Kasumi-1 (cell line): Measurements from ENCODE around the gene DNHD1.
A peak's percentile ranks its signal among the peaks of the same experiment; 100 is the strongest.

Source experiments
- DNase-seq, 2 experiments: peaks; one replicate each; lab custom pipeline; 2025; lab: John Stamatoyannopoulos, UW

The DNHD1 gene

GRCh38 chr11:6563121-6563619 lies 66.1 kb downstream of the DNHD1 start:
- no peak for DNase-seq

DNA sequence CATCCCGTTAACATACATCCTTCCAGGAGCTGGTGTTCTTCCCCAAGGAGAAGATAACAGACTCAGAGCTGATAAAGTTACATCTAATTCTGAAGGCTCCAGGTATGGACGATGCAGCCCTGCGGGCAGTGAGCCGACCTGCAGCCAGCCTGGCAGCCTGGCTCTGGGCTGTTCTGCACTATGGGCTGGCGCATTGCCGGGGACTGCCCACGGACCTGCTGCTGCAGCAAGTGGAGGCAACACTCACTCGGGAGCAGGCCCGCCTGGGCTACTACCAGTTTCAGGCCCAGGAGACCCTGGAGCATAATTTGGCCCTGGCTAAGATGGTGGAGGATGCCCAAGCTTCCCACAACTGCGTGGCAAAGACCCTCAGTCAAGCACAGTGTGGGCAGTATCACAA lies 66.6 kb downstream of the DNHD1 start:
- no peak for DNase-seq

GRCh38 chr11:6565325-6565724 lies 68.2 kb downstream of the DNHD1 start:
- DNase-seq = no peak

GRCh38 chr11:6565988-6566703 lies 69.1 kb downstream of the DNHD1 start:
- no peak for DNase-seq

- DNase-seq = no peak
Observed at GRCh38 chr11:6566704-6567370, 69.8 kb downstream of the DNHD1 start.

- no peak for DNase-seq
Observed at GRCh38 chr11:6567371-6567745, 70.3 kb downstream of the DNHD1 start.

- DNase-seq = no peak
Observed at GRCh38 chr11:6568191-6568918, 71.3 kb downstream of the DNHD1 start.

DNA sequence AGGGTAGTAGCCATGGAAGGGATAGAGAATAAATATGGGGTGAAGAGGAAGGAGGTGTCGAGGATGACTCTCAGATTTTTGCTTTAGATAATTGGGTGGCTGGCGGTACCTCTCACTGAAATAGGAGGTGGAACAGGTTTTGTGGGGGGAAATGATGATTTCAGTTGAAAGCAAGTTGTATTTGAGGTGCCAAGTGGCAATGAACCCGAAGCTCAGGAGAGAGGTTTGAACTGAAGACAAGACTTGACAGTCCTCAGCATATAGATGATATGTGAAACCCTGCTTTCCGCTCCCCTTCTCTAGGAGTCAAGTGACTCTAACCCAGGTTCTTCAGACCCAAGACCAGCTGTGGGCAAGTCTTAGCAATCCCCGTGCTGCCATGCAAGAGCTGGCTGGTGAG lies 72.6 kb downstream of the DNHD1 start:
- DNase-seq = no peak

DNA sequence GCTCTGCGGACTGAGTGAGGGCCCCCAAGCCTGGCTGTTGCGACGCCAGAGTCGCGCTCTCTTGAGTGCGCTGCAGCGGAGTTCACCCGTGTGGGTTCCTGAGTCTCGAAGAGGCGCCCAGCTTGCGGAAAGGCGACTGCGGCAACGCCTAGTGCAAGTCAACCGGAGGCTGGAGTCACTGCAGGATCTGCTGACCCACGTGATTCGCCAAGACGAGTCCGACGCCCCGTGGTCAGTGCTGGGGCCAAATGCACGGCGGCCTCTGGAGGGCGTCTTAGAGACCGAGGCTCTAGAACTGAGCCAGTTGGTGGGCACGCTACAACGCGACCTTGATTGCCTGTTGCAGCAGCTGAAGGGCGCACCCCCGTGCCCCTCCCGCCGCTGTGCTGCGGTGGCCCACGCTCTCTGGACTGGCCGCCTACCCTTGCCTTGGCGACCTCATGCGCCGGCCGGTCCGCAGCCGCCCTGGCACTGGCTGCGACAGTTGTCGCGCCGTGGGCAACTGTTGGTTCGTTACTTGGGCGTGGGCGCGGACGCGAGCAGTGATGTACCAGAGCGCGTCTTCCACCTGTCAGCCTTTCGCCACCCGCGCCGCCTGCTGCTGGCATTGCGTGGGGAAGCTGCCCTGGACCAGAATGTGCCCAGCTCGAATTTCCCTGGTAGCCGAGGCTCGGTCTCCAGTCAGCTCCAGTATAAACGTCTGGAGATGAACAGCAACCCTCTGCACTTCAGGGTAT lies 73.8 kb downstream of the DNHD1 start:
- DNase-seq = no peak

DNA sequence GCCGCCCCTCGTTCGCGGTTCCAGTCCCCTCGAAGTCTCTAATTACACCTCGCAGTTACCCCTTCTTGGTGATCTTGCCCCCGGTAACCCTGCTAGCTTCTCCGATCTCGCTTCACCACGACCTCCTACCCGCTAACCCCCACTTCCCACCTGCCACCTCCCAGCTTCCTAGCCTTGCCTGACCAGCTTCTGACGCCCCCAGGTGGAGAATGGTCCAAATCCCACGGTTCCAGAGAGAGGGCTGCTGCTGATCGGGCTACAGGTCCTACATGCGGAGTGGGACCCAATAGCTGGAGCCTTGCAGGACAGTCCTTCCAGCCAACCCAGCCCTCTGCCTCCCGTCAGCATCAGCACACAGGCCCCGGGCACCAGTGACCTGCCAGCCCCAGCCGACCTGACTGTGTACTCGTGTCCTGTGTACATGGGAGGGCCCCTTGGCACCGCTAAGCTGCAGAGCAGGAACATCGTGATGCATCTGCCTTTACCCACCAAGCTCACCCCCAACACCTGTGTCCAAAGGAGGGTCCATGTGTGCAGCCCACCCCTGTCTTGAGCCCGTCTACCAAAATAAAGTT lies 74.4 kb downstream of the DNHD1 start:
- no peak for DNase-seq

DNA sequence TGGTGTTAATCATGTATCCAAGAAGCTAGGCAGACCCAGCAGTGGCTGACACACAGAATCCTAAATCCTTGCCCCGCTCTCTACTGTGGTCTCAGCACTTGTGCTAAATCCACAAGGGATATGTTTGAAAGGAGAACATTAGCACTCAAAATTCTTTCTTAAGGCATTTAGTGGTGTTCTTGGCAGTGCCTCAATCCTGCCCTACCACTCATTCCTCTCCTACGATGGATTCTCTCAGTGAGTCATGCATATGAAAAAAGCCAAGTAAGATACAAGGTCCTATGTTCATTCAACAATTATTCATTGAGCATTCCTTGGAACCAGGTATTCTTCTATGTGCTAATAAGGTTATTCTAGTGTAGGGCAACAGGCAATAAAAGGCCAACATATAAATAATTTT lies 75.1 kb downstream of the DNHD1 start:
- DNase-seq = no peak

DNA sequence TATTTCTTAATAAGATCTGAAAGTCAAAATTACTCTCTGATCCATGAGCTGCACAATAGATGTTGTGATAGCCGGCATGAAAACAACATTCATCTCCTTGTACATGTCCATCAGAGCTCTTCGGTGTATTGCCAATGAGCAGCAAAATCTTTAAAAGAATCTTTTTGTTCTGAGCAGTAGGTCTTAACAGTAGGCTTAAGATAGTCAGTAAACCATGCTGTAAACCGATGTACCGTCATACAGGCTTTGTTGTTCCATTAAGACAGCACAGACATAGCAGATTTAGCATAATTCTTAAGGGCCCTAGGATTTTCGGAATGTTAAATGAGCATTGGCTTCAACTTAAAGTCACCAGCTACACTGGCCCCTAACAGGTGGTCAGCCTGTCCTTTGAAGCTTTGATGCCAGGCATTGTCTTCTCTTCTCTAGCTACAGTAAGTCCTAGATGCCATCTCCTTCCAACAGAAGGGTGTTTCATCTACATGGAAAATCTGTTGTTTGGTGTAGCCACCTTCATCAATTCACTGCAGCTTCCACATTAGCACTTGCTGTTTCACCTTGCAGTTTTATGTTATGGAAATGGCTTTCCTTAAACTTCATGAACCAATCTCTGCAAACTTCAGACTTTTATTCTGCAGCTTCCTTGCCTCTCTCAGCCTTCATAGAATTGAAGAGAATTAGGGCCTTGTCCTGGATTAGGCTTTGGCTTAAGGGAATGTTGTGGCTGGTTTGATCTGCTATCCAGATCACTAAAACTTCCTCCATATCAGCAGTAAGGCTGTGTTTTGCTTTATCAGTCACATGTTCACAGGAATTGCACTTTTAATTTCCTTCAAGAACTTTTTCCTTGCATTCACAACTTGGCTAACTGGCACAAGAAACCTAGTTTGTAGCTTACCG lies 78.0 kb downstream of the DNHD1 start:
- no peak for DNase-seq

DNA sequence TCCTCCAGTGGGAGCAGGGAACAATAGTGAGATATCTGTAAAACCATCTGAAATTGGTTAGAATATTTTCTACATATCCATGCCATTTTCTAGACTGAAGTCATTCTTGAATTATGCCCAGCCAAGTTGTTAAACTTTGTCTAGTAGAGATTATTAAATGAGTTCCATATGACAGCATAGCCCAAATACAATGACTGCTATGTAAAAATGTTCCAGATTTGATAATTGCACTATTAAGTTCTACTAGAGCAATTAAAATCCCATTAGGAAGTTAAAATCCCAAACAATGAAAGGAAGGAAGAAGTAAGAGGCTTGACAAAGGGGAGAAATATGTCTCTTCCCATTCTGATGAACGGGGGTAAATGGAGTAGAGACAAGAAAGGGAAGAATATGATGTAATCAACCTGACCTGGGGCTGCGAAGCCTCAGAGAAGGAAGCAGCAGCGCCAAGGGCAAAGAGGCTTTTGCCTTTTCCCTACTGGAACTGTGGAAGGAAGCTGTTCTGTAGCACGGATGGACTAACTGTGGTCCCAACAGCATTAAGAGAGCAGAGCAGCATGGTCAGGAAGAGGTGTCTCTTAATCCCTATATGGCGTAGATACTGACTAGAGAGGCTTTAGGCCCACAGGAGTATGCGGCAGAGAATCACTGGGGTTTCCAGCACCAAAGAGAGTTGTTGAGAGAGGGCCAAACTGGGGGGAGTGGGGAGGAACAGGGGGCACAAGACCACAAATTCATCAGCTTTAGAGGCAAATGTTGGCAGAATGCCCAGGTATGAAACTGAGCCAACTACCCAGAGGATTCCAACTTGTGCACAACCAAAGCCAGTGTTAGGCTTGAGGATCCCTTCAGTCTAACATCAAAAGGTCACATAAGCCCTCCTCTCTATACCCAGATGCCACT lies 79.6 kb downstream of the DNHD1 start:
- peak in 1 of 2 experiments; percentile 29 for DNase-seq

GRCh38 chr11:6578134-6578533 lies 81.1 kb downstream of the DNHD1 start:
- DNase-seq = no peak

GRCh38 chr11:6579681-6580080 lies 82.6 kb downstream of the DNHD1 start:
- no peak for DNase-seq

GRCh38 chr11:6583584-6583983 lies 86.5 kb downstream of the DNHD1 start:
- no peak for DNase-seq

DNA sequence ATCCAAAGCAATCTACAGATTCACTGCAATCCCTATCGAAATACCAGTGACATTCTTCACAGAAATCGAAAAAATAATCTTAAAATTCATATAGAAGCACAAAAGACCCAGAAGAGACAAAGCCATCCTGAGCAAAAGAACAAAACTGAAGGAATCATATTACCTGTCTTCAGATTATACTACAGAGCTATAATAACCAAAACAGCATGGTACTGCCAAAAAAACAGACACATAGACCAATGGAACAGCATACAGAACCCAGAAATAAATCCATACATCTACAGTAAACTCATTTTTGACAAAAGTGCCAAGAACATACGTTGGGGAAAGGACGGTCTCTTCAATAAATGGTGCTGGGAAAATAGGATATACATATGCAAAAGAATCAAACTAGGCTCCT lies 87.4 kb downstream of the DNHD1 start:
- no peak for DNase-seq

GRCh38 chr11:6586434-6587359 lies 89.6 kb downstream of the DNHD1 start:
- no peak for DNase-seq
